Measurements from ENCODE around the gene IL4R.
"Not testable (repeated sequence)": the region's sequence is repeated elsewhere in the genome, so short reads cannot be mapped to it uniquely, and the experiment has no call there.

IL4R gene

GRCh38 chr16:27405546-27406451, 92.0 kb downstream of the IL4R start:
- DNase-seq: no peak

- no peak for DNase-seq
Measured at GRCh38 chr16:27406511-27407128, 92.8 kb downstream of the IL4R start.

GRCh38 chr16:27407133-27407532, 93.4 kb downstream of the IL4R start:
- DNase-seq: no peak

- DNase-seq: peak in 2 of 4 experiments; percentile 45
Measured at GRCh38 chr16:27408012-27408601, 94.3 kb downstream of the IL4R start.

- peak; percentile 32 to 76 (median 60) for DNase-seq
Measured at GRCh38 chr16:27408602-27409031, 94.8 kb downstream of the IL4R start.

GRCh38 chr16:27409958-27410357, 96.2 kb downstream of the IL4R start:
- DNase-seq: not testable (repeated sequence)

GRCh38 chr16:27410761-27411160, 97.0 kb downstream of the IL4R start:
- peak in 2 of 4 experiments; percentile 64 to 65 for DNase-seq

GRCh38 chr16:27413956-27414355, 100.2 kb downstream of the IL4R start:
- no peak for DNase-seq
